CMK (cell line): Measurements from ENCODE around the gene PNPLA7.

Experiments
- DNase-seq: peaks from one replicate; pipeline ENCODE4 v3.0.0-alpha.2; 2010; ENCODE audit warnings: low read depth

The PNPLA7 gene

DNA sequence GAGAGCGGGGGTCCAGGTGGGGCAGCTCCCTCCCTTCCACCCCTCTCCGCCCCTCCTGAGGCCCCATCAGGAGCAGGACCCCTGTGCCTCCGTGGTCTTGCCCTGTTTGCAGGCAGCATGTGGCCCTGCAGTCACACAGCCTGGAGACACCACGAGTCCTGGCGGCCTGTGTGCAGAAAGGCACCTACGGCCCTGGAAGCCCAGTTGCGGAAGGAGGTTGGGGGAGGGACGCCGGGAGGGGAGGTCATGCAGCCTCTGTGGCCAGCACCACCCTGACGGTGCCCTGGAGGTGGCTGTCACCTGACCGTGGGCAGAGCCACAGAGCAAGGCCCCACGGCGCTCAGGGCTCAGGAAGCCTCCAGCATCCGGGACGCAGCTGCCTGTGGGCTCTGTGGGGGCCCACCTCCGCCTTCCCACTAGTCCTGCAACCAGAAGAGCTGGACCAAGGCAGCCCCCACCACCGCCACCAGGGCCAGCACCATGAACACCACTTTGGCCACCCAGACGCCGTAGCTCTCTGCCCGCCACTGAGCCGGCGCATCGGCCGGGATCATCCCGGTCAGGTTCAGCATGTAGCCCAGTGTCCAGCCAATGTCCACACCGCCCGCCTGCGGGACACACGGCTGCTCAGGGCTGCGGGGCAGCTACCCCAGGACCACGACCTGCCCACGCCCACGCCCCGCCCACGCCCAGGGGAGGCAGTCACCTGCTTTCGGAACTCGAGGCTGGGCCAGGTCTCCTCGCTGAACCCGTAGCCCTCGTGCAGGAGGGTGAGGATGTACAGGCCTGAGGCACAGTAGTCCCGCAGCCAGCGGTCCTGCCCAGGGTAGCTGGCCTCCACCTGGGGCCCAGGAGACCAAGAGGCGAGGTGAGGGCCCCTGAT is 115.5 kb downstream of the PNPLA7 start:
- no peak for DNase-seq

DNA sequence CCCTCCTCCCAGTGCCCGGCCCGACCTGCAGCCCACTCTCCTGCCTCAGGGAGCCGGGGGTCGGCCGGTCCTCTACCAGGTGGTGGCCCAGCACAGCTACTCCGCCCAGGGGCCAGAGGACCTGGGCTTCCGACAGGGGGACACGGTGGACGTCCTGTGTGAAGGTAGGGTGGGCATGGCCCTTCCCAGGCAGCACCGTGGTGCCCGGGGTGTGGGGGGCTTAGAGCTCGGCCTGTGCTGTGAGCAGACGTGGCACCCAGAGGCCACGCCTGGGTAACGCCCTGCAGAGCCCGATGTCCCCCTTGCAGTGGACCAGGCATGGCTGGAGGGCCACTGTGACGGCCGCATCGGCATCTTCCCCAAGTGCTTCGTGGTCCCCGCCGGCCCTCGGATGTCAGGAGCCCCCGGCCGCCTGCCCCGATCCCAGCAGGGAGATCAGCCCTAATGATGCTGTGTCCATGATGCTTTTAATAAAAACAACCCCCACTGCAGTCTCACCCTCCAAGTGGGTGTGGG is 116.2 kb downstream of the PNPLA7 start:
- DNase-seq = no peak

DNA sequence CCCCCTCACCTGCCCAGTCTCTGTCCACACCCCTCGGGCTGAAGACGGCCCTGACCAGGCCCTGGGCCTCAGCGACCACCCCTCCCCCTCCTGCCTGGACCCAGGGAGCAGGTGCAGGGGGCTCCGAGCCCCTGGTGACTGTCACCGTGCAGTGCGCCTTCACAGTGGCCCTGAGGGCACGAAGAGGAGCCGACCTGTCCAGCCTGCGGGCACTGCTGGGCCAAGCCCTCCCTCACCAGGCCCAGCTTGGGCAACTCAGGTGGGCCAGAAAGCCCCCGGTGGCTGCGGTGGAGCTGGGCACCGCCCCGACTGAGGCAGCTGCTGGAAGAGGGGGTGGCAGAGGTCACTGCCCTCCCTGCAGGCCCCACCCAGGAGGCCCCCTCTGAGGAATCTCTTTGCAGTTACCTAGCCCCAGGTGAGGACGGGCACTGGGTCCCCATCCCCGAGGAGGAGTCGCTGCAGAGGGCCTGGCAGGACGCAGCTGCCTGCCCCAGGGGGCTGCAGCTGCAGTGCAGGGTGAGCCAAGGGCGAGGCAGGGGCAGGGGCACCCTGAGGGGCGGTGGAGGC is 116.8 kb downstream of the PNPLA7 start:
- no peak for DNase-seq

DNA sequence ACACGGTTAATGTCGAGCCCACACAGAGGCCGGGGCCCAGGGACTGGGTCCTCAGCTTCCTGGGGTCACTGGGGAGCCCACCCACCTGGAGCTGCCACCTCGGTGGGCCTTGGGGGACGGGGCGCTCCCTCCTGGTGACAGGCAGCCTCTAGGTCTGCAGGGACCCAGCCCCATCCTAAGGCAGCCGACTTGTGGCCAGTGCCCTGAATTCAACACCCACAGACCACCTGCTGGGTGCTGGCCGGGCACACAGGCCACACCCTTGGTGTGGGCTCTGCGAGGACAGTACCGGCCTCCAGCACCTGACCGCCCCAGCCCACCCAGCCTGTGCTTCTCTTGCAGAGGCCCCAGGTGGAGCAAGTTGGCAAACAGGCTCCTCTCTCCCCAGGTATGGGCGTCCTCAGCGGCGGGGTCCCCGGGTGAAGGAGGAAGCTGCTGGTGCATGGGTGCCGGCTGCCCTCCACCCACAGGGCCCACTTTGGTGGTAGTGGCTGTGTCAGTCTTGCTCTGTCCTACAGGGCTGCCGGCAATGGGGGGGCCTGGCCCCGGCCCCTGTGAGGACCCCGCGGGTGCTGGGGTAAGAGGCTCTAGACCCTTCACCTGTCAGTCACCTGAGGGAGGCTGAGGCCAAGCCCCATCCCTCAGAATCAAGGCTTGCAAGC is 117.4 kb downstream of the PNPLA7 start:
- DNase-seq = no peak

DNA sequence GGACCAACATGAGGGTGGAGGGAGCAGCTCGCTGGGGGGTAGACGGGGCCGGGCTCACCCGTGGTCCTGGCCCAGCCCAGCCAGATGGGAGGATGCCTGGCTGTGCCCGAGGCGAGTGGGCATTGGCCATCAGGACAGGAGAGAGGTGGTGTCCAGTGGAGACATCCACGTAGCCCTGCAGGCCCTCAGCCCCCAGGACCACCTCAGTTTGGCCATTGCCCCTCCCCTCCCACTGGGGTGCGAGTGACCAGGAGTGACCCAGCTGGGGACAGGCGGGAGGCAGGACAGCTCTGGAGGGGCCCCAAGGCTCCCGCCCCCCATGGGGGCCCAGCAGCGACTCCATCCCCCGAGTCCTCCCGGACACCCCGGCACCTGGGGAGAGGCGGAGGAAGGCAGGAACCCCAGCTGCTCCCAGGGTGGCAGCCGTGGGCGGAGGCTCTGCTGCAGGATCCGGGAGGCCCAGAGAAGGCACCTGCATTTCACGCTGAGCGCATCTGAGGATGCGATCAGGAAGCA is 118.7 kb downstream of the PNPLA7 start:
- DNase-seq = no peak

GRCh38 chr9:137430723-137431415 is 119.3 kb downstream of the PNPLA7 start:
- no peak for DNase-seq

DNA sequence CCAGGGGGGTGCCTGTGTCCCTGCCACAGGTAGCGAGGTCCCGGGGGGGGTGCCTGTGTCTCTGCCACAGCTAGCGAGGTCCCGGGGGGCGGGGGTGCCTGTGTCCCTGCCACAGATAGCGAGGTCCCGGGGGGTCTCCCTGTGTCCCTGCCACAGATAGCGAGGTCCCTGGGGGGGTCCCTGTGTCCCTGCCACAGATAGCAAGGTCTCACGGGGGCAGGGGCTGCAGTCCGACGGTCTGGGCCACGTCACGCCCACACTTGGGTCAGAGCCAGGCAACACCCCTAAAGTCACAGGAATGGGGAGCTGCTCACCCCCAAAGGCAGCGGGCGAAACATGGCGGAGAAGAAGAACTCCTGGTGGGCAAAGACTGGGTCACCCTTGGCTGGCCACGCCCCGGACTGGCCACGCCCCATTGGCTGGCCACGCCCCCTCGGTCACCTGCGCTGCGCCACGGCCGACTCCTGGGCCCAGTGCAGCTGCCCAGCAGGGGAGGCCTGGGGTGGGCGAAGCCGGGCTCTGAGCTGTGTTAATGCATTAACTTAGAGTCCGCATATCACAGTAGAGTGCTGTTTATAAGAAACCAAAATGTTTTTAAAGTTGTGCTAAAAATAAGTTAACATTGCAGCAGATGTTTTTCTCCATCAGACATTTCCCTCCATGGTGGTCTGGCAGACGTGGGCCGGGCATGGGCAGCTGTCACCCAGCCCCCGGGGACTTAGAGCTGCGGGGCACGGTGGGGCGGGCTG is 120.1 kb downstream of the PNPLA7 start:
- DNase-seq = no peak

GRCh38 chr9:137429546-137429890 is 120.7 kb downstream of the PNPLA7 start:
- DNase-seq = no peak

DNA sequence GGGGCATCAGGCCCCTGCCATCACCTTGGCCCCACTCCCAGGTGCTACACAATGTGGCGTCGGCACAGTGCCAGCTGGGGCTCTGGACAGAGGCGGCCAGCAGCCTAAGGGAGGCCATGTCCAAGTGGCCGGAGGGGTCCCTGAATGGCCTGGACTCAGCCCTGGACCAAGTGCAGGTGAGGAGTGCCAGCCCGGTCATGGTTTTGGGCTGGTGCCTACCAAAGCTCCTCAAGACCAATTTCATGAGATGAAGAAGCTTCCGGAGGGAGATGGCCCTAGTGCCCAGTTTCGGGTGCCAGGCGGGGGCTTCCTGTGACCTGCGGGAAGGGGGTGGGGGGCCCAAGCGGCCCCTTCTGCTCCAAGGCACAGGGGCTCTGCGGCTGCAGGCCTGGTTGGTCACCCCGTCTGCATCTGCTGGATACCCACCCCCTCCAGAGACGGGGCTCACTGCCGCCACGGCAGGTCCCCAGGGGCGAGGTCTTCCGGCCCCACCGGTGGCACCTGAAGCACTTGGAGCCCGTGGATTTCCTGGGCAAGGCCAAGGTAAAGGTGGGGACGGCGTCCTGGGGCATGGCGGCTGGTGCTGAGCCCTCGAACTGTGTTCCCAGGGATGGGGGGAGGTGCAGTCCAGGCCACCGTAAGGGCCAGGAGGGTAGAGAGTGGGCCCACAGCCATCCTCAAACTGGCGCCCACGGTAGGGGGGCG is 121.2 kb downstream of the PNPLA7 start:
- DNase-seq = no peak

GRCh38 chr9:137428311-137428630 is 121.9 kb downstream of the PNPLA7 start:
- DNase-seq = no peak

- DNase-seq = no peak
Observed at GRCh38 chr9:137427454-137428310, 122.5 kb downstream of the PNPLA7 start.

- DNase-seq = no peak
Observed at GRCh38 chr9:137426018-137426681, 124.1 kb downstream of the PNPLA7 start.

GRCh38 chr9:137423514-137424291 is 126.5 kb downstream of the PNPLA7 start:
- no peak for DNase-seq

- DNase-seq = peak; percentile 84
Observed at GRCh38 chr9:137422604-137423513, 127.3 kb downstream of the PNPLA7 start, which contains the start of the genes EXD3 and NOXA1. TSS of gene EXD3 (minus strand) at chr9:137423162. CDS start at chr9:137395357, 27,805 bp downstream. TSS of gene NOXA1 (plus strand) at chr9:137423393. CDS start at chr9:137423530, 137 bp downstream.

- no peak for DNase-seq
Observed at GRCh38 chr9:137421838-137422603, 128.2 kb downstream of the PNPLA7 start.
